ENCODE results near the gene RPTOR. TPM values are rescaled to one million over a fixed set of nuclear protein-coding genes. Genes with fewer than 3 reads are reported as not detected.

The RPTOR gene
- total RNA-seq, 3 donors from 2014 or later (not counting 1 experiment from before 2014, with no cell fraction given), result 49.2 to 63.6 (median 55.4) TPM

DNA sequence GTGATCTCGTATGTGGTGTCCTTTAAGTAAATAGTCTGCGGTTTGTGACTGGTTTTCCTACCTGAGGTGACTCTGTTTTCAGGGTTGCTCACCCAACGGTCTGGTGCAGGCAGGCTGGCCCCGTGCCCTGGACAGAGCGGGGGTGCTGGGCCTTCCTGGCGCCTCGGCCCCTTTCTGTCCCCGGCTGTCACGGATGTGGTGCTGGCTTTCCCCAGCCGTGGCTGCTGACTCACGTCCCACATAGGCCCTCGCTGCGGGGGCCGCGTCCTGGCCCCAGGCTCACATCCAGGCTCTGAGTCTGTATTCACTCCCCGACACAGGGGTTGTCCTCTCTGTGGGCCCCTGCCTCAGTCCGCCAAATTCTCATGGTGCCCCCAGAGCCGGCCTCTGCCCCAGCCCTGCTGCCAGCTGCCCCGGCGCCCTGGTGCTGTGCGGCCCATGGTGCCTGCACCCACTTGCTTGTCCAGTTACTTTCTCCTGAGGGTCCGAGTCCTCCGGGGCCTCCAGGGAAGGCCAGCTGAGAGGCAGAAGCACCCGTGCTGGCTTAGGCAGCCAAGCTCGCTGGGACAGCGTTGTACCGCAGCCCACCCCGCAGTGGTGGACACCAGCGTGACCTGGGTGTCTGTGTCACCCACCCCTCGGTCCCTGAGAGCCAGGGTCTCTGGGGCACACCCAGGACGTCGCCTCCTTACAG is 452.9 kb downstream of the RPTOR start:
- intact Hi-C loops (cut with micrococcal nuclease), result no loop called here
- no peaks in the 10 kb centered on the region for H3K36me3 Mint-ChIP-seq
- peaks cover 9 to 20% of the 10 kb centered on the region in 2 donors for H3K4me1 Mint-ChIP-seq
- peak overlapping the region; percentile 60 for H3K27ac ChIP-seq (ENCODE audit: low read length)
- H3K4me3 ChIP-seq (ENCODE audit: low read length), result no peak overlapping the region
- WGBS (ENCODE audit: insufficient coverage), result 89% methylated on average over 32 of the region's 32 CpGs
- peak overlapping the region; percentile 51 to 82 for H3K27ac Mint-ChIP-seq
- H3K27me3 Mint-ChIP-seq (ENCODE audit: low read depth in 2 of 2), result no peaks in the 10 kb centered on the region
- peak; percentile 75 to 82 (median 78) for ATAC-seq
- H3K27me3 ChIP-seq (ENCODE audit: control insufficient read depth, insufficient read depth, low read length), result peaks cover 2% of the 10 kb centered on the region
- no peaks in the 10 kb centered on the region for H3K9me3 ChIP-seq (ENCODE audit: control insufficient read depth, insufficient read depth, low read length)
- peak overlapping the region; percentile 13 for H3K4me3 Mint-ChIP-seq
- TF ChIP-seq, protein P1, sequence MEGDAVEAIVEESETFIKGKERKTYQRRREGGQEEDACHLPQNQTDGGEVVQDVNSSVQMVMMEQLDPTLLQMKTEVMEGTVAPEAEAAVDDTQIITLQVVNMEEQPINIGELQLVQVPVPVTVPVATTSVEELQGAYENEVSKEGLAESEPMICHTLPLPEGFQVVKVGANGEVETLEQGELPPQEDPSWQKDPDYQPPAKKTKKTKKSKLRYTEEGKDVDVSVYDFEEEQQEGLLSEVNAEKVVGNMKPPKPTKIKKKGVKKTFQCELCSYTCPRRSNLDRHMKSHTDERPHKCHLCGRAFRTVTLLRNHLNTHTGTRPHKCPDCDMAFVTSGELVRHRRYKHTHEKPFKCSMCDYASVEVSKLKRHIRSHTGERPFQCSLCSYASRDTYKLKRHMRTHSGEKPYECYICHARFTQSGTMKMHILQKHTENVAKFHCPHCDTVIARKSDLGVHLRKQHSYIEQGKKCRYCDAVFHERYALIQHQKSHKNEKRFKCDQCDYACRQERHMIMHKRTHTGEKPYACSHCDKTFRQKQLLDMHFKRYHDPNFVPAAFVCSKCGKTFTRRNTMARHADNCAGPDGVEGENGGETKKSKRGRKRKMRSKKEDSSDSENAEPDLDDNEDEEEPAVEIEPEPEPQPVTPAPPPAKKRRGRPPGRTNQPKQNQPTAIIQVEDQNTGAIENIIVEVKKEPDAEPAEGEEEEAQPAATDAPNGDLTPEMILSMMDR (IDR thresholded peaks at IDR 0.05), result no peak
- peaks cover 39% of the 10 kb centered on the region for H3K36me3 ChIP-seq (ENCODE audit: control insufficient read depth, insufficient read depth, low read length)
- H3K4me1 ChIP-seq (ENCODE audit: control insufficient read depth, insufficient read depth, low read length), result peaks cover 56% of the 10 kb centered on the region
- peak in 1 of 2 donors; percentile 39 for DNase-seq
- H3K9me3 Mint-ChIP-seq, result no peaks in the 10 kb centered on the region

DNA sequence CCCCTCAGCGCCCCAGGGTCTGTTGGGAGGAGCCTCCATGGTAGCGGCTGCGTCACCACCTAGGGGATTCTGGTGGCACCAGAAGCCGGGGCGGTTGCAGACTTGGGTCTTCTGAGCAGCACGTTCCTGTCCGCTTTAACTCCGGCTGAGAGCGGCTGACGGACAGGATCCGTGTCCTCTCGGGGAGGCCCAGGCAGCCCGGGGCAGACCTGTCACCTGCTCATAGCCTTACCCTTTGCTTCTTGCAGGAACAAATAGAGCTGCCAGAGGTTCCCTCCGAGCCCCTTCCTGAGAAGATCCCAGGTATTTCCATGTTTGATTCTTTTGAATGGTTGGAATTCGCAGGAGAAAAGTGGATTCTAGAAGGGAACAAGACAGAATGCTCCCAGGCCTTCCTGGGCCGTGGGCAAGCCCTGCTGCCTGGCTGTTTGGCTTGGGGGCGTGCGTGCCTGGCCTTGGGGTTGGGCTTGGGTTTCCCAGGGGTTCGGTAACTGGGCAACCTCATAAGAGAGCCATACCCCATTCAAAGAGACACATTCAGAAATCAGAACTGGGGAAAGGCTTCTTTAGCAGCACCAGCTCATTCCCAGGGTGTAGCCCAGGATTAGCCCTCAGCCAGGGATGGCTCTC is 453.6 kb downstream of the RPTOR start:
- whole genome bisulfite sequencing (ENCODE audit: insufficient coverage), result 95% methylated on average over 19 of the region's 19 CpGs
- DNase-seq (no peak), ATAC-seq (no peak)
- TF ChIP-seq, protein P1 (IDR thresholded peaks at IDR 0.05), result no peak
- Histone ChIP-seq H3K4me3 (ENCODE audit: low read length) (no peak overlapping the region), H3K27me3 (ENCODE audit: control insufficient read depth, insufficient read depth, low read length) (peaks cover 3% of the 10 kb centered on the region), H3K4me1 (ENCODE audit: control insufficient read depth, insufficient read depth, low read length) (peaks cover 52% of the 10 kb centered on the region), H3K27ac (ENCODE audit: low read length) (peak overlapping the region; percentile 54), H3K9me3 (ENCODE audit: control insufficient read depth, insufficient read depth, low read length) (no peaks in the 10 kb centered on the region), H3K36me3 (ENCODE audit: control insufficient read depth, insufficient read depth, low read length) (peaks cover 39% of the 10 kb centered on the region)
- intact Hi-C loops (cut with micrococcal nuclease), result no loop called here
- Mint-ChIP-seq H3K9me3 (no peaks in the 10 kb centered on the region), H3K4me1 (peaks cover 5 to 17% of the 10 kb centered on the region in 2 donors), H3K27ac (peak overlapping the region; percentile 81 to 82), H3K27me3 (ENCODE audit: low read depth in 2 of 2) (no peaks in the 10 kb centered on the region), H3K4me3 (no peak overlapping the region), H3K36me3 (no peaks in the 10 kb centered on the region)

DNA sequence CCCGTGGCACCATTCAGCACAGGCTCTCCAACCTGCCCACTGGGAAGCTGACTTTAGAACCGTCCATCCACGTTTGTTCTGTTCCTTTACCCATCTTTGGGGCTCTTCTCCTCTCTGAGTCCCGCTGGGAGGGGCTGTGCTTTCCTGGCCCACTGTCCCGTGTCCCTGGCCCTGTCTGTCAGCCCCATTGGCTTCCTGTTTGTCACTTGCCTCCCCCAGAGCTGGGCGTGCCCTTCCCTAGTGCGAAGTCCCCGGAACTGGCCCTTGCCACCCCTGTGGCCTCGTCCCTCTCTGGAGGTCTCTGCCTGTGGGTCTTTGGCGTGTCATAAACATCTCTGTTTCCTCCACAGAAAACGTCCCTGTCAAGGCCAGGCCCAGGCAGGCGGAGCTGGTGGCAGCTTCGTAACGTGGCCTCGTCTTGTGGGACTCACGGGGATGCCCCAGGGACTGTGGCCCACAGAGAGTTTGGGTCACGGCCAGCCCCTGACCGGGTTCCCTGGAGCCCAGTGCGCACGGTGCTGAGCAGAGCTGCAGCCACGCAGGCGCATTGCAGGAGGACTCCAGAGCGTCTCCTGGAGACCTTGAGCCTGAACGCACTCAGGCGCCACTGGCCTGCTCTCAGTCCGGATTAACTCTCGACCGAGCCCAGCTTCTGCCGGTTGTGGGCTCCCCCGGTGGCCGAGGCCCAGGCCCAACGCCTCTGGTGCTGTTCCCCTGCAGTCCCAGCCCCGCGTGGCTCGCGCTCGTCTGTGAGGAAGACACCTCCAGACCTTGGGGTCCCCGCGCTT is 454.3 kb downstream of the RPTOR start:
- H3K36me3 Mint-ChIP-seq, result no peaks in the 10 kb centered on the region
- peaks cover 5 to 19% of the 10 kb centered on the region in 2 donors for H3K4me1 Mint-ChIP-seq
- Histone ChIP-seq H3K4me1 (ENCODE audit: control insufficient read depth, insufficient read depth, low read length) (peaks cover 51% of the 10 kb centered on the region), H3K27me3 (ENCODE audit: control insufficient read depth, insufficient read depth, low read length) (peaks cover 3% of the 10 kb centered on the region), H3K27ac (ENCODE audit: low read length) (no peak overlapping the region), H3K9me3 (ENCODE audit: control insufficient read depth, insufficient read depth, low read length) (no peaks in the 10 kb centered on the region), H3K4me3 (ENCODE audit: low read length) (no peak overlapping the region), H3K36me3 (ENCODE audit: control insufficient read depth, insufficient read depth, low read length) (peaks cover 39% of the 10 kb centered on the region)
- intact Hi-C loops (cut with micrococcal nuclease), result no loop called here
- peak; percentile 15 to 48 (median 27) for ATAC-seq
- peak overlapping the region; percentile 81 to 82 for H3K27ac Mint-ChIP-seq
- 88% methylated on average over 39 of the region's 39 CpGs for WGBS (ENCODE audit: insufficient coverage)
- H3K4me3 Mint-ChIP-seq, result peak overlapping the region; percentile 74
- DNase-seq, result no peak
- H3K9me3 Mint-ChIP-seq, result no peaks in the 10 kb centered on the region
- H3K27me3 Mint-ChIP-seq (ENCODE audit: low read depth in 2 of 2), result peaks cover 0 to 2% of the 10 kb centered on the region in 2 donors
- TF ChIP-seq, protein P1 (IDR thresholded peaks at IDR 0.05), result no peak
